CD4-positive, alpha-beta T cell treated with Interleukin-4 for 4 hours (primary cell): ENCODE results near the gene PAPOLA.
"Not testable (repeated sequence)": the region's sequence is repeated elsewhere in the genome, so short reads cannot be mapped to it uniquely, and the experiment has no call there.

Source experiments
- DNase-seq: peaks from one replicate; pipeline ENCODE4 v3.0.0-alpha.2; 2020

Gene PAPOLA

GRCh38 chr14:96503306-96503679 lies 1.1 kb downstream of the PAPOLA start:
- DNase-seq = no peak

GRCh38 chr14:96504353-96504752 lies 2.2 kb downstream of the PAPOLA start:
- DNase-seq = not testable (repeated sequence)

GRCh38 chr14:96507723-96508122 lies 5.5 kb downstream of the PAPOLA start:
- no peak for DNase-seq

DNA sequence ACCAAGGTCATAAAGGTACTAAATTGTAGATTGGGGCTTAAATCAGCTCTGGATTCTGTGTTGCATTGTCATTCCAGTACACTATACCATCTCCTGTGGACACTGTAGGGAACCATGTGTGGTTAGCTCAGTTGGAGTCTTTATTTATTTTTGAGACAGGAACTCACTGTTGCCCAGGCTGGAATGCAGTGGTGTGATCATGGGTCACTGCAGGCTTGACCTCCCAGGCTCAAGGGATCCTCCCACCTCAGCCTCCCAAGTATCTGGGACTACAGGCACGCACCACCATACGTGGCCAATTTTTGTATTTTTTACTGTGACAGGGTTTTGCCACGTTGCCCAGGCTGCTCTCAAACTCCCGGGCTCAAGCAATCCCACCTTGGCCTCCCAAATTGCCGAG lies 6.7 kb downstream of the PAPOLA start:
- DNase-seq = no peak

GRCh38 chr14:96509457-96510090 lies 7.4 kb downstream of the PAPOLA start:
- no peak for DNase-seq

GRCh38 chr14:96511146-96511545 lies 9.0 kb downstream of the PAPOLA start:
- no peak for DNase-seq

GRCh38 chr14:96511667-96512066 lies 9.5 kb downstream of the PAPOLA start:
- DNase-seq = no peak

DNA sequence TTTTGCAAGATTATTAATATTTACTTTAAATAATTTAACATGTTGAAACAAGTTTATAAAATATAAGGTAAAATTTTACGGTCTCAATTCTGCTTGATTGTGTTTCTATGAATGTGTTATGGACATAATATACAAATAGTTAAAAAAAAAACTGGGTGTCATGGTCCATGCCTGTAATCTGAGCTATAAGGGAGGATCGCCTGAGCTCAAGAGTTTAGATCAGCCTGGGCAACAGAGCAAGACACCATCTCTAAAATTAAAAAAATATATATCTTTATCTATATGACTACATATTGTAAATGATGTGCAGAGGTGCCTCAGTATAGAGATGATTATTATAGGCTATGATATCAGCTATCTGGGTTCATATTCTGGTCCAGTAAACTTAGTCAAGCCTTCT lies 9.9 kb downstream of the PAPOLA start:
- no peak for DNase-seq

GRCh38 chr14:96512602-96513397 lies 10.6 kb downstream of the PAPOLA start:
- no peak for DNase-seq

- DNase-seq = no peak
Observed at GRCh38 chr14:96514694-96515093, 12.5 kb downstream of the PAPOLA start.

GRCh38 chr14:96515731-96516130 lies 13.5 kb downstream of the PAPOLA start:
- DNase-seq = no peak

GRCh38 chr14:96516351-96516750 lies 14.2 kb downstream of the PAPOLA start:
- no peak for DNase-seq

- DNase-seq = no peak
Observed at GRCh38 chr14:96519970-96520369, 17.8 kb downstream of the PAPOLA start.

GRCh38 chr14:96525452-96525851 lies 23.3 kb downstream of the PAPOLA start:
- DNase-seq = no peak

DNA sequence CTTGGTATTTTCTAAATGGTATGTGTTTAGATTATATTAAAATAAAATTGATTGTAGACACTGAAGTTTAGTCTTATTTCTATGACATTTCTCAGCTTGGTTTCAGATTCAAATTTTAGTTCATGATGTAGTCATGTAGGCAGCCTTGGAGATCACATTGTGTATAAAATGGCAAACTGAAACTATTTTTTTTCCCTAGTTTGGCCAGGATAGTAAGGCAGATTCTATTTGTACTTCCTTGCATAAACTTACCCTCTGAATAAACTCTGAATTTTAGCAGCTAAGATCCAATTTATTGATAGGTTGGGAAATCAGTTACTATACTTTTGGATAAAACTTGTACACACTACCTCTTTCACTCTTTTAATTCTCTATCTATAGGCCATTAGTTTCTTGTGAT lies 30.4 kb downstream of the PAPOLA start:
- no peak for DNase-seq

- no peak for DNase-seq
Observed at GRCh38 chr14:96536807-96537206, 34.6 kb downstream of the PAPOLA start.

- no peak for DNase-seq
Observed at GRCh38 chr14:96538097-96538989, 36.2 kb downstream of the PAPOLA start.

DNA sequence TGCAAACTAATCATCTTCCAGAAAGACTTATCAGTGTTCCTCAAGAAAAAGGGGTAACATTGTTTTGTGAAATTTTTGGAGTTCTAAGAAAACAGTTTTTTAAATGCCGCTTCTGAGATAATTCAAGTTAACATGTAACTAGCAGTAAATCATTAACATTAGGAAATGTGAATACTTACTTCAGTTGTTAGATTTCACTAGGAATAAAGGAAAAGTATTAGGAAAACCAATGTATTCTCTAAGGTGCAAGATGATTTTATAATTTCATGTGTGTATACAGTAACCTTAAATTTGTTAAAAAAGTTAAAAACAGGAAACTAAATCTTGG lies 36.8 kb downstream of the PAPOLA start:
- DNase-seq = no peak

DNA sequence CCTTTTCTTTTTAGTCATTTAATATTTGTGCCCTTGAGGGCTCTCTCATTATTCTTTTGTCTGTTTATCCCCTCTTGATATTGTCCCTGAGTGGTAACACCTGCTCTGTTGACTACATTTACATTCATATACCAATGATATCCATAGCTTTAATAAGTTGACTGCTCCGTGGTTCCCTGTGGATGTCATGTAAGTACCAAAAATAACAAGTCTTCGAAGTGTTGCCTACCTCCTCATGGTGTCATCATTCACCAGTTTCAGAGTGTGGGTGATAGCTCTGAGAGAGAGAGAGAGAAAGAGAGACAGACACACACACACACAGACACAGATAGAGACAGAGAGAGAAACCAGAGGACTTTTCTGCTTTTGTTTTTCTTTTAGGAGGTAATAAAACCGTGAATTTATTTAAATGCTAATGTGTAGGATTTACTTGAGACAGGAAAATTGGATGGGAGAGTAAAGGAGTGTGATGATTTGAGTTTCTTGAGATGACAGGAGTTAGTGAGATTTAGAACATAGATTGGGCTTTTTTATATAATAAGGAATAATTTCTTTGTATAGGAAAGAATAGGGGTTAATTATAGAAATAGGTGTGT lies 52.2 kb downstream of the PAPOLA start:
- no peak for DNase-seq

DNA sequence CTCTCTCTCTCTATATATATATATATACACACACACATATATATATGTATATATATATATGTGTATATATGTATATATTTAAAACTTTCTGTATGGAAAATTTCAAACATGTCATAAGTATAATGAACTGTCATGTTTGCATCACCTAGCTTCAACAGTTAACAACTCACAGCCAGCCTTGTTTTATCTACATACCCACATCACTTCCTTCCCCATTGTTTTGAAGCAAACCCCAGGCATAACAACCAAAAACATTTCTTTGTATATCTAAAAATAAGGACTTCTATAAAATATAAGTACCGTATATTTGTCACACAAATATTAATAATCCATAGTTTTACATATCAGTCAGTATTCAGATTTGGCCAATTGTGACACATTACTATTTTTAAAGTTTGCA lies 57.4 kb downstream of the PAPOLA start:
- no peak for DNase-seq

GRCh38 chr14:96564389-96564788 lies 62.2 kb downstream of the PAPOLA start:
- no peak for DNase-seq

GRCh38 chr14:96565811-96566210 lies 63.6 kb downstream of the PAPOLA start:
- DNase-seq = no peak

DNA sequence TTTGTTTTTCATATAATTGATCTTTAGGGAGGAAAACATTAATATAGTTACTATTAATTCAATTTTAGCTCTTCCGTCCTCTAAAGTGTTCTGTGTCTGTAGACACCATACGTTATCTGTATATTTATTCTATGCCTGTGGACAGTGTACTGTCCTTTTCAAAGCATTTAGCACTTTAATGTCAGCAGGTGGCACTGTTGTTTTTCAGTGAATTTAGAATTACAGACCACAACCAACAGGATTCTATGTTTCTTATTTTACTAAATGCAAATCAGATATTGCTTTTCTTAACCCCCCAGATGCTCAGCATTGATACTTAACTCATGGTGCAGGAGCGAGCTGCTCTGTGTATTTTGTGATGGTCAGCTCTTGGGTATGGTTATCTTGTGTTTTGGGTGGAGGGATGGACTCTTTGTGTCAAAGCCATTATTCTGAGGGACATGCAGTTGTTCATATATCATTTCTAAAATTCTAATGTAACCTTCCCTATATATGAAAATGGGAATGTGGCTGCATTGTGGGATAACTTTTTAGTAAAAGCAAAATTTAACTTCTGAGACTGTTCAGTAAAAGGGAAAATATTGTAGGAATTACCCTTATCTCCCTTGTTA lies 65.2 kb downstream of the PAPOLA start:
- DNase-seq = peak; percentile 27
